Left lung (tissue), 10 donors: ENCODE data around the gene XXYLT1. TPM values are rescaled to one million over a fixed set of nuclear protein-coding genes. Genes with fewer than 3 reads are reported as not detected.

Experiments
- ATAC-seq: fragments of 200-7000 bp; cut with Tn5 transposase; one replicate; pipeline ENCODE4 v1.9.1; 2020; ENCODE audit warnings: moderate library complexity
- DNase-seq, 4 donors: peaks; one replicate each; pipeline ENCODE4 v3.0.0-alpha.2; 2013 to 2020
- H3K27ac ChIP-seq, 2 donors: fragments of 200-600 bp; sonication (generic) in 1 of 2; one replicate each; pipeline versions ENCODE4 v1.5.0 to v1.8.0; 2020 to 2021
- H3K27me3 ChIP-seq, 2 donors: fragments of 200-600 bp; sonication (generic) in 1 of 2; one replicate each; pipeline versions ENCODE4 v1.5.0 to v1.8.0; 2020 to 2021
- H3K36me3 ChIP-seq, 2 donors: fragments of 200-600 bp; sonication (generic) in 1 of 2; one replicate each; pipeline versions ENCODE4 v1.5.0 to v1.8.0; 2020 to 2021
- H3K4me1 ChIP-seq, 2 donors: fragments of 200-600 bp; one replicate each; pipeline ENCODE4 v1.8.0; 2021
- H3K4me3 ChIP-seq, 2 donors: fragments of 200-600 bp; sonication (generic) in 1 of 2; one replicate each; pipeline versions ENCODE4 v1.5.0 to v1.8.0; 2020 to 2021; ENCODE audit warnings: mild to moderate bottlenecking in 1 of 2
- H3K9me3 ChIP-seq, 2 donors: fragments of 200-600 bp; sonication (generic) in 1 of 2; one replicate each; pipeline versions ENCODE4 v1.5.0 to v1.8.0; 2020 to 2021
- intact Hi-C, 2 donors: fragments of 100-400 bp; cut with DNase I; formaldehyde crosslinking; loops; one replicate each; pipeline versions ENCODE4 v1.11.2 to v1.14.2; 2022
- polyA plus RNA-seq, 6 donors: library from polyadenylated mRNA; unstranded; fragments of 120-200 nt; gene quantifications; one replicate each; pipeline ENCODE4 v1.2.1, GENCODE V29; 2013; ENCODE audit not compliant: insufficient read length in 6 of 6
- total RNA-seq, 2 donors: library from RNA; stranded (reverse); fragmentation: NEBNext Ultra II Directional; extraction: Animal tissue kit (Norgen Biotek cat#: 25700); gene quantifications; one replicate each; pipeline ENCODE4 v1.2.1, GENCODE V29; 2021
- TF ChIP-seq, protein P1 (sequence below), 2 donors: fragments of 200-600 bp; sonication (generic) in 1 of 2; IDR thresholded peaks; one replicate each; pipeline versions ENCODE4 v1.5.0 to v1.8.0; 2021; ENCODE audit warnings: antibody characterized with exemption in 2 of 2
- donor health status: DM: no; HTN: yes; CAD: no.
- donor health status: DM: no; HTN: no; CAD: no.

The XXYLT1 gene
- total and polyA plus RNA-seq, 8 donors: 11.3 to 31.1 (median 25.5) TPM

DNA sequence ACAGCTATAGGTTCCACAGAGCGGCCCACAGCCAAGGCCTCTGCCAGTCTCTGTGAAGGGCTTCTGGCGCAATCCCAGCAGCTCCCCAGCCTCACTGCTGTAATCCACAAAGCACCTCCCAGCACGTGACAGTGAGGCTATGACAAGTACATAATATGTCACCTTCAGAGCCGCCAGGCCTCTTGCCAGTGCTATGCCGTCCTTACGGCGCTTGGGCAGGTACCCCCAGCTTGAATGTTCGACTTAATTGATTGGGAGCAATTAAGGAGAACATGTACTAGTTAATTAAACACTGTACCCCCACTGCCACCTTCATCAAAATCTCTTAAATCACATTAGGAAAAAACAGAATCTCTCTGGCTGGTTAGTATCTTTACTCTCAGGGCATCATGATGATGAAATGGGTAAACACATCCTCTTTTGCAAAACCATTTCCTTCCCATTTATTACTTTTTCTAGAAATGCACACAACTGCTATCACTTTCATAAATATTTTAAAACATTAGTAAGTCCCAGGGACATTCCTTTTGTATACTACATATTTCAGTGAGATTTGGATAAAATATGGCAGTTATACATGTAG lies 169.9 kb downstream of the XXYLT1 start:
- Histone ChIP-seq H3K36me3 (no peaks in the 10 kb centered on the region), H3K27ac (peak overlapping the region; percentile 13 to 89), H3K4me3 (no peak overlapping the region), H3K4me1 (peaks cover 0 to 67% of the 10 kb centered on the region in 2 donors), H3K9me3 (no peaks in the 10 kb centered on the region), H3K27me3 (no peaks in the 10 kb centered on the region)
- DNase-seq (peak in 3 of 4 donors; percentile 35 to 88 (median 75)), ATAC-seq (peak; percentile 29)
- TF ChIP-seq, protein P1, sequence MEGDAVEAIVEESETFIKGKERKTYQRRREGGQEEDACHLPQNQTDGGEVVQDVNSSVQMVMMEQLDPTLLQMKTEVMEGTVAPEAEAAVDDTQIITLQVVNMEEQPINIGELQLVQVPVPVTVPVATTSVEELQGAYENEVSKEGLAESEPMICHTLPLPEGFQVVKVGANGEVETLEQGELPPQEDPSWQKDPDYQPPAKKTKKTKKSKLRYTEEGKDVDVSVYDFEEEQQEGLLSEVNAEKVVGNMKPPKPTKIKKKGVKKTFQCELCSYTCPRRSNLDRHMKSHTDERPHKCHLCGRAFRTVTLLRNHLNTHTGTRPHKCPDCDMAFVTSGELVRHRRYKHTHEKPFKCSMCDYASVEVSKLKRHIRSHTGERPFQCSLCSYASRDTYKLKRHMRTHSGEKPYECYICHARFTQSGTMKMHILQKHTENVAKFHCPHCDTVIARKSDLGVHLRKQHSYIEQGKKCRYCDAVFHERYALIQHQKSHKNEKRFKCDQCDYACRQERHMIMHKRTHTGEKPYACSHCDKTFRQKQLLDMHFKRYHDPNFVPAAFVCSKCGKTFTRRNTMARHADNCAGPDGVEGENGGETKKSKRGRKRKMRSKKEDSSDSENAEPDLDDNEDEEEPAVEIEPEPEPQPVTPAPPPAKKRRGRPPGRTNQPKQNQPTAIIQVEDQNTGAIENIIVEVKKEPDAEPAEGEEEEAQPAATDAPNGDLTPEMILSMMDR (IDR thresholded peaks at IDR 0.05): no peak
- intact Hi-C loops: loop anchor here in 1 of 2 donors (10.0 kb wide), 1 partner anchor 166 kb away; no protein-coding TSS in a partner anchor

DNA sequence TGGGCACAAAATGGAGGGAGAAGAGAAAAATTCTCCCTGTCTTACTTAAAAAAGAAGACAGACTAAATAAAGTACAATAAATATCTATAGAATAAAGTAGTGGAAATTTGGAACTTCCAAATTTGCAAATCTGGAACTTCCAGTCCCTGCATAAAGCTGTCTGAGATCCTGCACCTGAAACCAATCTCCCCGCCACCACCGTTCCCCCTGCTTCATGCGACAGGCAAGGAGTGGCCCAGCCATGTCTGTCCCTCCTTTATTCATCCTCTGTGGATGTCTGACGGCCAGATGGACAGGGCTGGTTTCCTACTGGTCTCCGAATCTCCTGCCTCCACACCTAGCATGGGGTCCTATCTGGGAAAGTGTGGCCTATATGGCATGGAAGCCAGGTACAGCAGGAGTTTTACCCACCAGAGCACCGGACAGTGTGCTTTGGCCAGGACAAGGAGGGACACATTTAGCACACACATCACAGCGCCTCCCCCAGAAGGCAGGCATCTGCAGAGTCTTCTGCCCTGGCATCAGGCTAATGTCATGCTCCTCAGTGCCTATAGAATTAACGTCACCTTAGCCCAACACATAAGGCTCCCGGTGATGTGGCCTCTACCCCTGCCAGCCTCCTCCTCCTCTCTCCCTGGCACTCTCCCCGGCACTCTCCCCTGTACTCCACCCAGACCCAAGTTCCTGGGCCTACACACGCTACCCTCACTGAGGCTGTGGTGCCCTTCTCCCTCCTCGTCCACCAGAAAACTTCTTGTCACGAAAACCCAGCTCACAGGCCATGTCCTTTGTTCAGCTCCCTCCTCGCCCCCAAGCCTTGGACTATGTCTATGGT lies 170.8 kb downstream of the XXYLT1 start:
- Histone ChIP-seq H3K4me1 (peaks cover 0 to 58% of the 10 kb centered on the region in 2 donors), H3K4me3 (no peak overlapping the region), H3K9me3 (no peaks in the 10 kb centered on the region), H3K27ac (peak overlapping the region in 1 of 2 donors; percentile 89), H3K27me3 (no peaks in the 10 kb centered on the region), H3K36me3 (no peaks in the 10 kb centered on the region)
- no peak for ATAC-seq
- intact Hi-C loops: loop anchor here in 1 of 2 donors (10.0 kb wide), 1 partner anchor 165 kb away; no protein-coding TSS in a partner anchor
- TF ChIP-seq, protein P1 (IDR thresholded peaks at IDR 0.05): no peak
- DNase-seq: peak in 1 of 4 donors; percentile 29

DNA sequence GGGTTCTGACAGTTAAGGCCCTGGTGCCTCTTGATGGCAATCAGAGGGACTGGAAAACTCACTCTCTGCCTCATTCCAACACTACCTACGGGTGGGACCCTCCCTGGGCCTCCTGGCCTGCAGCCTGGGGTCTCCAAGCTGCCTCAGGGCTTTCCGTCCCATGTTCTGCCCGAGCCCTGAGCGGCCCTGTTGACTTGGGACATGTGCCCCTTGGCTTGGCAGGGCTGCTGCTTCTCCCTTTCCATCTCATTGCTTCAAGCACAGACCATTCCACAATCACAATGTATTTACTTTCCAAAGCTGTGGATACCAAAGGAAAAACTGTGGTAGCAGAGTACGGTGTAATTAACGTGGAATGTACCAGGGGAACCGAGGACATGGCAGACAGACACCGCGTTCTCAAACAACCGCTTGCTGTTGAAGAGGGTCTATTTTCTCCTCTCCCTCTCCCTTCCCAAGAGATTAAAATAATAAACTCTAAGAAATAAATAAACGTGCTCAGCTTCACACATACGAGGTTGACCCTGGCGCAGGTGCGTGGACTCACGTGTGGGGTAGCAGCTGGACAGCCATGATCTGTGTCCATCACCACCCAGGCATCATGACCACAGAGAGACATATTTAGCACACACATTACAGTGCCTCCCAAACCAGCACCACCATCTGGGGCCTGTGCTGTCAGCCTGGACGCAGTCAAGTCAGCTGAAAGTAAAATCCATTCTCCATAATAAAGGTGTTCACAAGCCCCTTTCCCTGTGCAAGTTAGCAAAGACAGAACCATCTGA lies 172.0 kb downstream of the XXYLT1 start:
- Histone ChIP-seq H3K9me3 (no peaks in the 10 kb centered on the region), H3K4me1 (peaks cover 0 to 47% of the 10 kb centered on the region in 2 donors), H3K4me3 (no peak overlapping the region), H3K27ac (no peak overlapping the region), H3K36me3 (no peaks in the 10 kb centered on the region), H3K27me3 (no peaks in the 10 kb centered on the region)
- TF ChIP-seq, protein P1 (IDR thresholded peaks at IDR 0.05): no peak
- ATAC-seq: no peak
- intact Hi-C loops: no loop called here
- DNase-seq: peak in 1 of 4 donors; percentile 4

DNA sequence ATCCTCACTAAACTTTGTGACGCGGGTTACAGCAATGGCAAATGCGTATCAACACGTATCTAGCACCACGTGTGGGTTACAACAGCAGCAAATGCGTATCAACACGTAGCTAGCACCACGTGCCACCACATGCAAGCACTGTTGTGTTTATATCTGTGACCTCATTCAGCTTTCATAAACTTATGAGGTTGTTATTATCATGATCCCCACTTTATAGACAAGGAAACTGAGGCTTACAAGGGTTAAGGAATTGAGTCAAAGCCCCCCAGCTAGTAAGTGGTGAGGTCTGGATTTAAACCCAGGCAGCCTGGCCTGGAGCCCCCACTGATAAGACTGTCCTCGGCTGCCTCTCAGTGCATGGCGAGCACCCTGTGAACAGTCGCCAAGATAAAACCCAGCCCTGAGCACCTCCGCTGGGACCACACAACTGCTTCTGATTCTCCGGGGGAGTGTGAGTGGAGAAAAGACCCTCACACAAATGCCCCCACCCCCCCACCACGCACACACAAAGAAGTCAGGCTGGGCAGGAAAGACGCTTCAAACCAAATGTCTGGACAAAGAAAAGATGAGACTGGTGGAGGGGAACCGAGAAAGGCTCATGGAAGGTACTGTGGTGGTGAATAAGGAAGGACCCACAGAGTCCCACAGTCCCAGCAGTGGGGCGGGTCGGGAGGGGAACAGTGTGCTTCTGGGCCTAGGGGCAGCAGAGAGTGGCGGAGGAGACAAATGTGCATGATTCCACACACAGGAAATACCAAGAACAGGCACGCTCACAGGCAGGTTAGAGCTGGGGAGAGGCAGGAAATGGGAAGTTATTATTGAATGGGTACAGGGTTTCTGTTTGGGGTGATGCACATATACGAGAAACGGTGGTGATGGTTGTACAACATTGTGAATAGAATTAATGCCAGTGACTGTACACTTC lies 173.4 kb downstream of the XXYLT1 start:
- DNase-seq: peak in 1 of 4 donors; percentile 17
- intact Hi-C loops: no loop called here
- no peaks in the 10 kb centered on the region for H3K36me3 ChIP-seq
- H3K9me3 ChIP-seq: no peaks in the 10 kb centered on the region
- H3K4me3 ChIP-seq: no peak overlapping the region
- no peaks in the 10 kb centered on the region for H3K27me3 ChIP-seq
- TF ChIP-seq, protein P1 (IDR thresholded peaks at IDR 0.05): no peak
- peaks cover 0 to 34% of the 10 kb centered on the region in 2 donors for H3K4me1 ChIP-seq
- ATAC-seq: no peak
- H3K27ac ChIP-seq: no peak overlapping the region
